K562 (cell line): Measurements from ENCODE around the gene PPP2R3B. TPM values are rescaled to one million over a fixed set of nuclear protein-coding genes. Genes with fewer than 3 reads are reported as not detected.

ENCODE experiments used
- CCAR2 ChIP-seq: fragments of 200-400 bp; formaldehyde crosslinking; IDR thresholded peaks from 2 replicates; pipeline ENCODE4 v1.6.1; 2017; ENCODE audit warnings: mild to moderate bottlenecking, low read depth, low read length
- CEBPG ChIP-seq, 3 experiments: fragments of 200-800 bp in 1 of 3; sonication (Bioruptor generic) in 1 of 3; sonication (generic) in 1 of 3; formaldehyde crosslinking in 1 of 3; IDR thresholded peaks in 2 of 3; conservative IDR thresholded peaks in 1 of 3; 2 replicates each; pipeline versions ENCODE4 v1.6.1 to v1.8.0; 2016 to 2022; ENCODE audit warnings: missing compliant biosample characterization in 2 of 3, missing genetic modification characterization in 2 of 3, mild to moderate bottlenecking in 1 of 3, missing genetic modification reagents in 1 of 3
- DLX4 ChIP-seq: fragments of 250-450 bp; sonication (Bioruptor Pico); IDR thresholded peaks from 2 replicates; pipeline ENCODE4 v1.6.1; 2021; ENCODE audit warnings: mild to moderate bottlenecking
- E2F8 ChIP-seq: fragments of 450-650 bp; IDR thresholded peaks from 2 replicates; pipeline ENCODE4 v1.7.1; 2018; ENCODE audit warnings: mild to moderate bottlenecking, low read depth; ENCODE audit not compliant: partially characterized antibody
- HOXB6 ChIP-seq: fragments of 250-450 bp; sonication (Bioruptor Pico); IDR thresholded peaks from 2 replicates; pipeline ENCODE4 v1.5.1; 2022; ENCODE audit warnings: mild to moderate bottlenecking, borderline replicate concordance
- IRF2 ChIP-seq: sonication (generic); formaldehyde crosslinking; IDR thresholded peaks from 2 replicates; pipeline ENCODE4 v1.8.1; 2022; ENCODE audit warnings: mild to moderate bottlenecking, missing genetic modification reagents
- MCM3 ChIP-seq: fragments of 450-650 bp; IDR thresholded peaks from 2 replicates; pipeline ENCODE4 v1.6.1; 2016
- MTA1 ChIP-seq: fragments of 450-650 bp; IDR thresholded peaks from 2 replicates; pipeline ENCODE4 v1.6.1; 2017; ENCODE audit warnings: borderline replicate concordance
- MTA3 ChIP-seq: fragments of 450-650 bp; formaldehyde crosslinking; IDR thresholded peaks from 2 replicates; pipeline ENCODE4 v1.6.1; 2017; ENCODE audit warnings: mild to moderate bottlenecking, borderline replicate concordance
- RFX5 ChIP-seq: IDR thresholded peaks from 2 replicates; pipeline ENCODE4 v1.6.1; 2011; ENCODE audit warnings: low read depth, mild to moderate bottlenecking, improper control_type of control experiment, low read length
- SAP30 ChIP-seq: fragments of 200-600 bp; sonication (generic); IDR thresholded peaks from 2 replicates; pipeline ENCODE4 v1.6.1; 2012; ENCODE audit warnings: borderline replicate concordance, low read depth, mild to moderate bottlenecking, moderate library complexity, low read length, control low read depth, inconsistent platforms; ENCODE audit not compliant: insufficient read depth, poor library complexity, severe bottlenecking
- SMAD1 ChIP-seq: fragments of 150-350 bp; IDR thresholded peaks from 2 replicates; pipeline ENCODE4 v1.6.1; 2014; ENCODE audit warnings: low read length, low read depth; ENCODE audit not compliant: partially characterized antibody
- TFE3 ChIP-seq: fragments of 450-650 bp; formaldehyde crosslinking; IDR thresholded peaks from 2 replicates; pipeline ENCODE4 v1.4.0; 2020; ENCODE audit warnings: mild to moderate bottlenecking, mixed read lengths
- TOE1 ChIP-seq, 2 experiments: fragments of 450-650 bp in 1 of 2; sonication (generic) in 1 of 2; formaldehyde crosslinking in 1 of 2; IDR thresholded peaks; 2 replicates each; pipeline versions ENCODE4 v1.7.1 to v1.8.0; 2016 to 2022; ENCODE audit warnings: borderline replicate concordance in 2 of 2, mild to moderate bottlenecking in 2 of 2, antibody characterized with exemption in 1 of 2, inconsistent platforms in 1 of 2, low read depth in 1 of 2, missing genetic modification reagents in 1 of 2, moderate library complexity in 1 of 2
- ZBTB7A ChIP-seq: IDR thresholded peaks from 2 replicates; pipeline ENCODE4 v1.6.1; 2011; ENCODE audit warnings: low read depth, mild to moderate bottlenecking, low read length, moderate library complexity, borderline replicate concordance; ENCODE audit not compliant: control insufficient read depth
- ZHX1 ChIP-seq: fragments of 150-350 bp; conservative IDR thresholded peaks from 2 replicates; pipeline ENCODE4 v1.6.1; 2014; ENCODE audit warnings: low read length
- ZNF197 ChIP-seq: fragments of 200-800 bp; sonication (Bioruptor generic); IDR thresholded peaks from 2 replicates; pipeline ENCODE4 v1.6.1; 2016; ENCODE audit warnings: low read depth, missing genetic modification characterization, missing compliant biosample characterization
- ZNF282 ChIP-seq: sonication (generic); formaldehyde crosslinking; IDR thresholded peaks from 2 replicates; pipeline ENCODE4 v1.8.1; 2023; ENCODE audit warnings: missing genetic modification reagents
- polyA plus RNA-seq, 8 experiments: library from polyadenylated mRNA; depleted of rRNA in 4 of 8; stranded (reverse) in 5 of 8; unstranded in 3 of 8; fragments of >200 nt; fragmentation: Nextera tagmentation in 2 of 8; fragmentation: Illumina TruSeq in 1 of 8; extraction: Ambion mirVana in 2 of 8; extraction: Trizol in 1 of 8; gene quantifications; 2 replicates each; pipeline versions ENCODE4 v1.2.1 to v1.2.3, GENCODE V29; 2011 to 2014; ENCODE audit warnings: inconsistent platforms in 1 of 8, missing spikeins in 1 of 8
- total RNA-seq, 7 experiments: library from RNA; depleted of rRNA in 6 of 7; stranded (reverse); fragments of >200 nt in 6 of 7; fragmentation: Illumina TruSeq in 2 of 7; extraction: Trizol in 2 of 7; gene quantifications; 2 replicates each; pipeline versions ENCODE4 v1.2.1 to v1.2.3, GENCODE V29; 2011 to 2021; ENCODE audit warnings: low replicate concordance in 1 of 7

Gene PPP2R3B
- total and polyA plus RNA-seq, 9 of the 15 experiments (the other 6 are each of a cell fraction or from before 2014, with no cell fraction given): 0.04 to 18.2 (median 8.2) TPM; not detected in 1

- TF ChIP-seq ZNF197 (CRISPR knock-in tag) (peak; percentile 78; the same call in 1 of the 2 replicates), DLX4 (CRISPR knock-in tag) (no peak), ZBTB7A (no peak), CCAR2 (no peak), MCM3 (no peak), IRF2 (CRISPR knock-in tag) (no peak), ZHX1 (peak; percentile 64; the same call in 1 of the 2 replicates), TFE3 (CRISPR knock-in tag) (no peak), RFX5 (no peak), ZNF282 (CRISPR knock-in tag) (no peak), E2F8 (peak; percentile 76), TOE1 (IDR thresholded peaks at IDR 0.05; ENCODE audit: borderline replicate concordance) (no peak), TOE1 (CRISPR knock-in tag; IDR thresholded peaks at IDR 0.05; ENCODE audit: borderline replicate concordance, low read depth) (no peak), MTA3 (0 out of 2 replicates have a peak, but pooled peaks have one; percentile 55), SAP30 (peak; percentile 95), SMAD1 (no peak), CEBPG (CRISPR knock-in tag; IDR thresholded peaks at IDR 0.05) (no peak), CEBPG (tag; conservative IDR thresholded peaks at IDR 0.05 in 1 of 2, IDR thresholded peaks at IDR 0.05 in 1 of 2) (no peak), HOXB6 (no peak), MTA1 (peak; percentile 99)
Observed at GRCh38 chrX:386768-387575, at the start of gene PPP2R3B (continued).
